Esophagus (tissue), 2 donors: ENCODE measurements around the gene TMEM60. TPM values are rescaled to one million over a fixed set of nuclear protein-coding genes. Genes with fewer than 3 reads are reported as not detected.

Experiments
- H3K27ac ChIP-seq, 2 donors: one replicate each; pipeline ENCODE4 v1.5.1; 2013; ENCODE audit warnings: low read depth in 2 of 2, mild to moderate bottlenecking in 2 of 2, inconsistent platforms in 1 of 2, low read length in 1 of 2, moderate library complexity in 1 of 2
- H3K27me3 ChIP-seq, 2 donors: one replicate each; pipeline ENCODE4 v1.6.1; 2013; ENCODE audit warnings: low read length in 2 of 2, control low read depth in 1 of 2, mild to moderate bottlenecking in 1 of 2; ENCODE audit not compliant: insufficient read depth in 2 of 2, control insufficient read depth in 1 of 2
- H3K36me3 ChIP-seq, 2 donors: one replicate each; pipeline ENCODE4 v1.6.1; 2013; ENCODE audit warnings: low read length in 1 of 2; ENCODE audit not compliant: control insufficient read depth in 2 of 2, insufficient read depth in 2 of 2
- H3K4me1 ChIP-seq, 2 donors: one replicate each; pipeline ENCODE4 v1.6.1; 2013; ENCODE audit warnings: low read length in 1 of 2; ENCODE audit not compliant: control insufficient read depth in 2 of 2, insufficient read depth in 2 of 2
- H3K4me3 ChIP-seq, 2 donors: one replicate each; pipeline ENCODE4 v1.5.1; 2013; ENCODE audit warnings: low read length in 2 of 2, mild to moderate bottlenecking in 2 of 2, low read depth in 1 of 2, moderate library complexity in 1 of 2
- H3K9me3 ChIP-seq, 2 donors: one replicate each; pipeline ENCODE4 v1.6.1; 2013; ENCODE audit warnings: mild to moderate bottlenecking in 2 of 2, low read depth in 1 of 2, low read length in 1 of 2, moderate library complexity in 1 of 2; ENCODE audit not compliant: control insufficient read depth in 2 of 2, insufficient read depth in 1 of 2
- WGBS, 2 donors: extraction: QIAGEN DNeasy Blood & Tissue Kit; methylation state at CpG; one replicate each; pipeline ENCODE4 v1.1.7; 2013; 5-methylcytosine and 5-hydroxymethylcytosine counted together
- polyA plus RNA-seq, 2 donors: library from polyadenylated mRNA; stranded (reverse); fragments of 200-250 nt; gene quantifications; one replicate each; pipeline ENCODE4 v1.2.3, GENCODE V29; 2013
- donor health status: healthy with polysubstance abuse.
- donor health status: Bipolar disorder and iron deficiency.

Gene TMEM60
- polyA plus RNA-seq, 2 donors = 13.5 to 14.8 TPM

GRCh38 chr7:77746824-77747165, 51.4 kb downstream of the TMEM60 start:
- no peaks in the 10 kb centered on the region for H3K9me3 ChIP-seq
- no peak overlapping the region for H3K27ac ChIP-seq
- 100% methylated on average over 2 of the region's 2 CpGs for WGBS, 2 donors
- H3K4me1 ChIP-seq = peaks cover 0 to 3% of the 10 kb centered on the region in 2 donors
- no peaks in the 10 kb centered on the region for H3K36me3 ChIP-seq
- no peak overlapping the region for H3K4me3 ChIP-seq
- H3K27me3 ChIP-seq = no peaks in the 10 kb centered on the region

GRCh38 chr7:77746164-77746823, 51.9 kb downstream of the TMEM60 start:
- peaks cover 0 to 3% of the 10 kb centered on the region in 2 donors for H3K4me1 ChIP-seq
- no peaks in the 10 kb centered on the region for H3K36me3 ChIP-seq
- no peak overlapping the region for H3K4me3 ChIP-seq
- no peak overlapping the region for H3K27ac ChIP-seq
- H3K27me3 ChIP-seq = no peaks in the 10 kb centered on the region
- WGBS, 2 donors = 79 to 88% methylated on average over 6 of the region's 6 CpGs
- H3K9me3 ChIP-seq = no peaks in the 10 kb centered on the region

- 93 to 94% methylated on average over 4 of the region's 4 CpGs for WGBS, 2 donors
- Histone ChIP-seq H3K27ac (no peak overlapping the region), H3K36me3 (no peaks in the 10 kb centered on the region), H3K9me3 (no peaks in the 10 kb centered on the region), H3K4me3 (no peak overlapping the region), H3K4me1 (peaks cover 0 to 3% of the 10 kb centered on the region in 2 donors), H3K27me3 (no peaks in the 10 kb centered on the region)
Measured at GRCh38 chr7:77745746-77746145, 52.5 kb downstream of the TMEM60 start.

Other genes starting within 250 kb of the TMEM60 start
- 1 to 10 TPM; 6.0 to 6.4 TPM for gene RSBN1L, start 102.0 kb downstream of the TMEM60 start, polyA plus RNA-seq
- 1 to 10 TPM; 3.8 to 6.1 TPM for gene PHTF2, start 339 bp upstream of the TMEM60 start, polyA plus RNA-seq